ENCODE measurements around the gene PADI1.

GRCh38 chr1:17212487-17213121 is 7.7 kb downstream of the PADI1 start:
- TF ChIP-seq CTCF (IDR thresholded peaks at IDR 0.05) (no peak), POLR2A (IDR thresholded peaks at IDR 0.05) (no peak)

All from body of pancreas (tissue), 4 donors.